ENCODE measurements around the gene PLN.

- TF ChIP-seq CTCF (IDR thresholded peaks at IDR 0.05) (no peak), POLR2AphosphoS5 (IDR thresholded peaks at IDR 0.05) (no peak)
These were observed 47.0 kb upstream of the PLN start for GRCh38 chr6:118501099-118501498.
